ENCODE measurements around the gene TNIK.

Gene TNIK

GRCh38 chr3:171058058-171058457 lies 402.1 kb downstream of the TNIK start:
- DNase-seq = no peak

DNA sequence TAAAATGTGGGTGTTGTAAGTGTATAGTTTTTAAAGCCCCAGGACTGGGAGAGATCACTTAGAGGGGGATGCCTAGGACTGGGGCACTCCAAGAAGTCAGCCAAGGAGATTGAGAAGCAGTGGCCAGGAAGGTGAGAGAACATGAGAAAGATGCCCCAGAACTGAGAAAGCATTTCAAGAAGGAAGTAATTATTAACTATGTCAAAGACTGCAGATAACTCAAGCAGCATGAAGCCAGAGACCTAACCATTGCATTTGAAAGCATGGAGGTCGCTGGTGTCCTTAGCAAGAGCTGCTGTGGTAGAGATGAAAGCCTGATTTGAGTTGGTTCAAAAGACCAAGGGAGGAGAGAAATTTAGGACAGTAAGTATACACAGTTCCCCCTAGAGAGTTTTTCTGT lies 403.1 kb downstream of the TNIK start:
- DNase-seq = no peak

- DNase-seq = no peak
Observed at GRCh38 chr3:171056528-171056927, 403.7 kb downstream of the TNIK start.

DNA sequence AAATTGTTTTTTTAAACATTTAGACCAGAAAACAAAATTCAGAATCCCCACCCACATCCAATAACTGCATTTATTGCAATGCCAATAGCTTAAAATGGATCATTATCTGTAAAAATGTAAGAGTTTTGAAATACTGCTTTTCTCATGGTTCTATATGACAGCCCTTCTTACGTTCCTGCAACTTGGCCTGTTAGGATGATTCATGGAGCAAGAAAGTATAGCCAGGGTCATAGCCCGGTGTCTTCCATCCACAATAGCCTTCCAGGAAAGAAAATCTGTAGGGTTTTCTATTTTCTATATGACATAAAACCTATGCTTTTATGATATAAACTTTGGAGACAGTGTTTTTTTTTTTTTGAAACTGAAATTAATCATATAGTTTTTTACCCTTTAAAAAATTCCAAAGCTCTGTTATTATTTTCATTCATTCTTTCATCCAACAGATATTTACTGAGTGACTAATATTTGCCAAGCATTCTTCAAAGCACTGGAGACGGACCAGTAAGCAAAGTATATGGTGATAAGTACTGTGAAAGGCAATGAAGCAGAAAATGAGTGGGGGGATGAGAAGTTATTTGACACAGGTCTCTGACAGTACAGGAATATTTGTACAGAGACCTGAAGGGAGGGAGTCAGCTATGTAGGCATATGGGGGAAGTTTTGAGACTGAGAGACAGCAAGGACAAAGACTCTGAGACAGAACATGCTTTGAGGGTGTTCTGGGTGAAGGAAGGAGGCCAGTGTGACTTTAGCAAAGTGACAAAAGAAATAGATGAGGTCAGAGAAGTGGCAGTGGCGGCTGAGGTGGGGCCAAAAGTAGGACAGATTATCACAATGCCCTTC lies 404.6 kb downstream of the TNIK start:
- no peak for DNase-seq

GRCh38 chr3:171054921-171055320 lies 405.3 kb downstream of the TNIK start:
- DNase-seq = no peak

DNA sequence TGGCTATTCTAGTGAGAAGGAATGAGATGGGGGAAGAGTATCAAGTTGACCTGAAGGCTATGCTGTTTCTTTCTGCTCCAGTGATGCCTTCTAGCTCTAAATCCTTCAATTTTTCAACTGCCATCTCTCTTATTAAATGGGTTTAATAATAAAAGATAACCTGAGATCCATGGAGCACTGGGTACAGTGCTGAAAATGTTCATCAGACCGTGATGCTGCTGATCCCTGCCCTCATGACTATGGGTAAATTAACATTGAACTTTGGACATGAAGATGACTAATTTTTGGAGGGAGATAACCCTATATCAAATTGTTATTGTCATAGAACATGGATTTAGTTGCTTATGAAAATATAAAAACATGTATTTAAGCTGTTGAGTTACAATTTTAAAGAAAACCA lies 406.0 kb downstream of the TNIK start:
- DNase-seq = no peak

DNA sequence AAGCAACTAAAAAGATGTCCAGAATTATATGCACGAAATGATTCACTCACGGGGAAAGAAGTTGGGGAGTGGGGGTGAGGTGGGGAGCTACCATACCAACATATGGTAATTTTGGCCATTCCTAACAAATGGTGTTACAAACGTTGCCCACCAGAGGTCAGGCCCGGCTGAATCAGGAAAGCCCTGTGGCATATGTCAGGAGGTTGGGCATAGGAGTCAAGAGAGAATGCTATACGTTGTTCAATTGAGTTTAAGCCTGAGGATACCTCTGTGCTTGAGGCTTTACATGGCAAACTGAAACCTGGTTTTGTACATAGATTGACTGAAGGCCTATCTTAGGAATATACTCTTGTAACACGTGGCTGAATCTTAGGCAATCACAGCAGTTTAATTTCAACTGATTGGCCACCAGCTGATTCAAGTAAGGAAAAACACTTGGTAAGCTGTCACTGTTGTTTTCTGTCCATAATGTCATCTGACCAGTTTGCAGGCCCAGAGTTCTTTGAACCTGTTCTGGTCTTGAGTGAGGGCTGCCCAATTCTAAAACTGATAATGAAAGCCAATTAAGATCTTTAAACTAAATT lies 410.3 kb downstream of the TNIK start:
- DNase-seq = peak; percentile 26

- no peak for DNase-seq
Observed at GRCh38 chr3:171046760-171047159, 413.4 kb downstream of the TNIK start.

DNA sequence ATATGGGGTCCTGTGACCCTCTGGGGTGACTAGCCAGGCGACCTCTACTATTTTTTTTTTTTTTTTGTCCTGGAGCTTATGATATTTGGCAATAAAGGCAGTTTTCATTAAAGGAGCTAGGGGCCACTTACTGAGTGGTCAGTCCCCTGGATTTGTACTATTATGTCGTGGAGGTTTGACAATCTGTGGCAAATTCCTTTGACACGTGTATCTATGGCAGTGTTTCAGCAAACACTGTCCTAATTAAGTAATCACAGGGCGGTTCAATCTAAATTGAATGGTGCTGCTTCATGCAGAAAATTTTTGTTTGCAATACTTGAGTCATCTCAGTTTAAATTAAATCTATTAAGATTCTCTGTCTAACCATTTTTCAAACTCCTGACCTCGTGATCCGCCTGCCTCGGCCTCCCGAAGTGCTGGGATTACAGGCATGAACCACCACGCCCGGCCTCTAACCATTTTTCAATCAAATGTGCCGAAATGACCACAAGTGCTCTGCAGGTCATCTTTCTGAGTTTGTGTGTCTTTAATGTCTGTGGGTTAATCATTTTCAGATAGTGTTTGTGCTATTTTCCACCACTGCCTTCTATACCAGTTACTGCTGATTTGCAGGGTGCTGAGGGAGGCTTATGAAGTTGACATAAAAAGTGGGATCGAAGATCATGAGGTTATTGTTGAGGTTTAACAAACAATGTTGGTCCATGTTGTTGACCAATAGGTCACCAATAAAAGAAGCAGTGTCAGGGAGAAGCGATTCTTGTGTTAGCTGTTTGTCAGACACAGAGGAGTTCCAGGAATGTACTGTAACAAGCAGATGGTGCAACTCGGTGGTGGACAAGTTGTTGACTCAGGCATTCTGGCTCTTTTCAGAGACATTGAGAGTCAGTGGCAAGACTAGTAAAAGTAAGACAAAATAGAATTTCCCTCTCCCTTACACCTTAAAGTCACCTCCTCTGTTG lies 415.1 kb downstream of the TNIK start:
- DNase-seq = no peak

- no peak for DNase-seq
Observed at GRCh38 chr3:171044384-171044783, 415.8 kb downstream of the TNIK start.

- no peak for DNase-seq
Observed at GRCh38 chr3:171039674-171040073, 420.5 kb downstream of the TNIK start.

DNA sequence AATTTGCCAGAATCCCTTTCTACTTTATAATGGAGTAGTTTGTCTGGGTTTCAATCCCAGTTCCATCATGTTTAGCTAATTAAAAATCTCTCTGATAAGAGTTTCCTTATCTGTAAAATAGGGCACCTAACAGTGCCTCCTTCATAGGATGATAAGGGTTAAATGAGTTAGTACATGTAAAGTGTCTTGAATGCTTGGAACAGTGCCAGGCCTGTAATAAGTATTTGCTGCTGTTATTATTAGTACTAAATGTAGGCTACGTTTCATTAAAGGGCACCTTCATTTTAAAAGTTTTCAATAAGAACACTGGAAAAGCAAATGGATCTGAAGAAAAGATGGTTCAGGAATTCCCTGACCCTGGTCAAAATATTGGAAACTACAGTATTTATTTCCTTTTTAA lies 421.9 kb downstream of the TNIK start:
- DNase-seq = no peak

GRCh38 chr3:171028779-171029232 lies 431.4 kb downstream of the TNIK start:
- no peak for DNase-seq

GRCh38 chr3:171028025-171028778 lies 432.0 kb downstream of the TNIK start:
- DNase-seq = peak; percentile 7

GRCh38 chr3:171026597-171027293 lies 433.5 kb downstream of the TNIK start, which contains the start of gene SLC2A2:
TSS of gene SLC2A2 (minus strand) at chr3:171026720. CDS start at chr3:171026670, 50 bp downstream.
- no peak for DNase-seq

GRCh38 chr3:171023566-171023965 lies 436.6 kb downstream of the TNIK start:
- DNase-seq = no peak

GRCh38 chr3:171021377-171021776 lies 438.8 kb downstream of the TNIK start:
- no peak for DNase-seq

DNA sequence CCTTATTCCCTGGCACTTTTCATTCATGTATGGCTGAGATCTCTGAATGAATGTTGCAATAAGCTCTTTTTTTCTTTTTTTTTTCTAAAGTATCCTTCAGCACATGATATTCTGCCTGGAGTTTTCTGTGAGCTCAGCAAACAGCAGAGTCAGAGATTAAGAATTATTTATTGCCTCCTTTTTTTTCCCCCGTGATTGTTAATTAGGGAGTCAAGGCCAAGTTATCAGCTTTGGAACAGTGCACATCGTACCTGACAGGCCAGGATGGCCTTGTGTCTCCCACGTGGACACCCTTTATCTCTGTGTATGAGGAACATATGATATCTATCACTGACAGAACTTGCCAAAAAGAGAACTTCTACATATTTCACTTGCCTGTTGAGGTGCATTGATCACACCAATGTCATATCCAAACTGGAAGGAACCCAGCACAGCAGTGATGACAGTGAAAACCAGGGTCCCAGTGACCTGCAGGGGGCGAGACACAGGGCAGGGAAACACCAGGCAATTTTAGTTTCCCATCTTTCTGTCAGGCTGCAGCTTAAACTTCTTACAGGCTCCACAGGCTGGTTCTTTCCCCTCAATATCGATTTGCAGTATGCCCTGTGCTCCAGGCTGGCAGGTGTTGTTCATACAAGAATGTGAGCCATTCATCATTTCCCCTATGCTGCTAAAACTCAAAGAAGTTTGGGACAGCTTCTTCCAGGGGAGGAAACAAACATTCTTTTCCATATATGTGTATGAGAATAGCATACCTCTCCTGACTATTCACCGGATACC lies 441.9 kb downstream of the TNIK start:
- DNase-seq = no peak

- no peak for DNase-seq
Observed at GRCh38 chr3:171013822-171014748, 446.1 kb downstream of the TNIK start.

DNA sequence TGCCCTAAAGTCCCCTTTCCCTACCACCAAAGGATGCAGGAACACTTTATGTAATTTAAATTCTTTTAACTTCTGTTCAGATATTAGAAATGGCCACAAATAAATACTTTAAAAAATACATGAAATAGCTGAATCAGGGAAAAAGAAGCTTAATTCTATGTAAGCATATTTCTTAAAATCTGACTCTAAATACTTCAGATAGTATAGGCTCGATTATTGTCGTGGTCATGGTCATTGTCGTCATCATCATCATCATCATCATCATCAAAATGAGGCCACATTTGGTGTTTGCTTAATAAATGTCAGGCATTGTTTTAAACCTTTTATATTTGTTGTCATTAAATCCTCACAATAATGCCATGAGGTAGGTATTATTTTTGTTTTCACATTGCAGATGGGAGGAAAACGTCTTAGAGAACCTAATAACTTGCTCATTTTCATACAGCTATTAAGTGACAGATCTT lies 448.3 kb downstream of the TNIK start:
- DNase-seq = no peak

Measured in CD4-positive, alpha-beta T cell treated with Interleukin-12 subunit alpha and Interleukin-12 subunit beta, for 1 hour (primary cell).